Stimulated activated CD4-positive, alpha-beta T cell treated with anti-CD3 and anti-CD28 coated beads, Interleukin-1b, Interleukin-23, amount 100 ng/mL, for 4 hours (primary cell): ENCODE data around the gene TRIM63.
"Not testable (repeated sequence)": the region's sequence is repeated elsewhere in the genome, so short reads cannot be mapped to it uniquely, and the experiment has no call there.

Experiments
- DNase-seq, 2 donors: peaks; one replicate each; pipeline ENCODE4 v3.0.0-alpha.2; 2020; ENCODE audit warnings: low read depth in 2 of 2

The TRIM63 gene

GRCh38 chr1:26067432-26067911 lies at the start of gene TRIM63:
Gene TRIM63, minus strand, starts transcription at chr1:26067630. Its CDS starts 136 bp downstream, at chr1:26067494.
- no peak for DNase-seq

DNA sequence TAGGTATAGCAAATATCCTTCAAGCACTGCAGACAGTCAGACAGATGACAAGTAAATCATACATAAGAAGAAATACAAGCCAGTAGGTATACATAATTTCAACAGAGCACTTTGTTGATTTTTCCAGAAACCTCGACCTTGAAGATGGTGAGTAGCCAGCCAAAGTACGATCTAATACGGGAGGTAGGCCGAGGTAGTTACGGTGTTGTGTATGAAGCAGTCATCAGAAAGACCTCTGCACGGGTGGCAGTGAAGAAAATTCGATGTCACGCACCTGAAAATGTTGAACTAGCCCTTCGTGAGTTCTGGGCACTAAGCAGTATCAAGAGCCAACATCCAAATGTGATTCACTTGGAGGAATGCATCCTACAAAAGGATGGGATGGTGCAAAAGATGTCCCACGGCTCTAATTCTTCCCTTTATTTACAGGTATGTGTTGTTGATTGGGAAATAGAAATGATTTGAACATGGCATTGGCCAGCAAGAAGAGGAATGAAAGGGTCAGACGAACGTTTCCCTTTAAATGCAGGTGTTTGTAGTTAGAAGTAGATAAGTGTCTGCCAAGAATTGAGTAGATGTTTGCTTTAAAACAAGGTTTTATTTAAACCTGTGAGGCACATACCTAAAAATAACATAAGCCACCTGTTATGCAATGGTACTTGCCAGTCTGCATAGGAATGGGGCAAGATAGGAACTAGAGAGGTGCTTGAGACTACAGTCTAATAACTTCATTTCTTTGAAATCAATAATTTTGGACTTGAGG lies 46.9 kb upstream of the TRIM63 start:
- DNase-seq: no peak

DNA sequence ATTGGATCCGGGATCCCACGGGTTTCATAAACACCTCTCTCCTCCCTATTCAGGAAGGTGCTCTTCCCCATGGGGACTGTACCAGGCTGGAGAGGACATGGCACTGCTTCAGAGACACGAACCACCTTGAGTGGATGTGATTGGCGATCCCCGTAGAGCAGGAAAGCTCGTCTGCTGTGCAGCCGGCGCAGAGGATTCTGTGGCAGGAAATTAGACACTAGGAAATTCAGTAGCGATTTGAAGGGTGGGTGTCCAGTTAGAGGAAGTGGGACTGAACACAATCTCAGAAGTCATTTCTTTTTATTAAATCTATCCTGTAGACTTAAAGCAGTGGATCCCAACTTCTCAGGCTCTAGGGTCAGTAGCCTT lies 45.0 kb upstream of the TRIM63 start:
- no peak for DNase-seq

DNA sequence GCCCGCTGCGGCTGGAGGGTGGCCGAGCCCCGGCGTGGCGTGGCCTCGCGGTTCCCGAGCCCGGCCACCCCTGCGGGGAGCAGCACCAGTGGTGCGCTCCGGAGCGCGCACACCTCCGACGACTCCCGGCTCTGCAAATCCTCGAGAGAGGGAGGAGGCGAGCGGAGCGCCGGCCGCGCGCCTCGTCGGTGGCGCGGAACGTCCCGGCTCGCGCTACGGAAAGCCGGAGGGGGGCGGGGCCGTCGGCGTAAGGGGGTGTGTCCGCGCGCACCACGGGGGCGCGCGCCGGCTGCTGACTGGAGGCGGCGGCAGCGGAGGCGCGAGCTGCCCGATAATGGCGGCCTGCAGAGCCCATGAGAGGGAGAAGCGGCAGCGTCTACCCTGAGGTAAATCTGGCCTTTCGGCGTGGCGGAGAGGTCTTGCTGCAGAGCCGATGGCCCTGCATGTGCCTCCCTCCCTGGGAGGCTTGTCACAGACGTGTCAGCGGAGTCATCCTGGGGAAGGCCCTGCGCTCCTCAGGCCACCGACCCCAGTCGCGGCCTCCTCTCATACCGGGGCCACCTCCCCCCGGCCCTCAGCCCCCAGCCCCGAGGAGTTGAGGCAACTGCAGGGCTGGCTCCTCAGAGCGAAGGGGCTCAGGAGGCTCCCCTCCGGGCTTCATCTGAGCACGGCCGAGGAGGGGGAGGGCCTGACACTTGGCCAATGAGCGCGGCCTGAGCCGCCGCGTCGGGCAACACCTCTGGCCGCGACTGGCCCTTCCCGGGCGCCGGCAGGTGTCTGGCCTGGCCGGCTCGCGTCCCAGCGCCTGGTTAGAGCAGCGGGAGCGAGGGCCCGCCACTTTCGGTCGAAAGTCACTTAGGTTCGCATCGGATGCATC lies 44.3 kb upstream of the TRIM63 start, which contains the start of gene PDIK1L:
TSS of gene PDIK1L (plus strand) at position 295 of the 877 bp plus-strand sequence. CDS start 2,485 bp downstream, outside the sequence.
- peak; percentile 94 to 96 for DNase-seq

- peak; percentile 43 to 67 for DNase-seq
Observed at GRCh38 chr1:26110731-26111529, 43.5 kb upstream of the TRIM63 start.

DNA sequence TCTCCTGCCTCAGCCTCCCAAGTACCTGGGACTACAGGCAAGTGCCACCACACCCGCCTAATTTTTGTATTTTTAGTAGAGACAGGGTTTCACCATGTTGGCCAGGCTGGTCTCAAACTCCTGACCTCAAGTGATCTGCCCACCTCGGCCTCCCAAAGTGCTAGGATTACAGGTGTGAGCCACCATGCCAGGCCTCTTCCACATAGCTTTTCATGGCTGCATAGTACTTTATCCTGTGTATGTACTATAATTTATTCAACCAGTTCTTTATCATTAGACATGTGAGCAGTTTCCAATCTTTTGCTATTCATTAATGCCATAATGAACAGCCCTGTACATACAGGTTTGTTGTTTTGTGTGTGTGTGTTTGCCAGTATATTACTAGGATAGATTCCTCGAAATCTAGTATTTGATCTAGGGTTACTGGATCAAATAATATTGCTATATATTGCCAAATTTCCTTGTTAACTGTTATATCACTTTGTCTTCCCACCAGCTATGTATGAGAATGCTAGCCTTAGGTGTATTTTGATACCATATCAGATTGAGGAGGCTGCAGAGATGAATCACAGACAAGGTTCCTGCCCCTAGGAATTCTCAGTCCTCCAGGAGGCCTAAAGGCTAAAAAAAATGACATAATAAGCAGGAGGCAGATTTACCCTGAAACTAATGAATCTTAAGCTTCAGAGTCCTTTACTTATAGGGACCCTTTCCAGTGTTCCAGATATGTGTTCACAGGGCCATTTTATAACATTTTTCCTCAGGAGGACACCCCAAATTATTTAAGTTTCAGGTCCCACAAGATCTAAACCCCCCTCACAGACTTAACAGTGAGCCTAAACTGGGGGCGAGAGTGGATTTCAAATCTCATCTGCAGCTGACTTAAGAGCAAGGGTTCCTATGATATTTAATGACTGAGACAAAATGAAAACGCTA lies 42.1 kb upstream of the TRIM63 start:
- DNase-seq: no peak

DNA sequence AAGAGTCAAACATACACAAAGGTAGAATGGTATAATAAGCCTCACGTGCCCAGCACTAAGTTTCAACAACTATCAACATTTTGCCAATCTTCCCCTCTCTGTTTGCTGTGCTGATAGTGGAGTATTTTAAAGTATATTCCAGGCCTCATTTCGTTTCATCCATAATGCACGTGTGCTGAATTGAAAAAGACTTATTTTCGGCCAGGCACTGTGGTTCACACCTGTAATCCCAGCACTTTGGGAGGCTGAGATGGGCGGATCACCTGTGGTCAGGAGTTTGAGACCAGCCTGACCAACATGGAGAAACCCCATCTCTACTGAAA lies 37.8 kb upstream of the TRIM63 start:
- DNase-seq: not testable (repeated sequence)

GRCh38 chr1:26102526-26102925 lies 35.1 kb upstream of the TRIM63 start:
- no peak for DNase-seq

DNA sequence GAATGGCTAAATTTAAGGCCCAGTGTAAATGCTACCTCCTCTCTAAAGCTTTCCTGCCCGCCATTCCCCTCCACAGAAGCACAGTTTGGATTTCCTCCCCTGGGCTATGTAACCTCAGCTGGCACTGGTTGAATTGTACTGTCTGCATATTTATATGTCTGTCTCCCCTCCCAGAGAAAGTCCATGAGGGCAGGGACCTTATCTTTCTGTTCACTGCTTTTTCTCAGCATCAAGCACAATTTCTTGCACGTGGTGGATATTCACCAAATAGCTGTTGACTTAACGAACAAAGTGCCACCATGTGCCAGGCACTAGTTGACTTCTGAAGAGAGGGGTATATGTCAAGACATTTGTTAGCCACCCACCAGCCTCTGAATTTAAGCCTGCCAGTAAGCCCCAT lies 34.7 kb upstream of the TRIM63 start:
- no peak for DNase-seq

DNA sequence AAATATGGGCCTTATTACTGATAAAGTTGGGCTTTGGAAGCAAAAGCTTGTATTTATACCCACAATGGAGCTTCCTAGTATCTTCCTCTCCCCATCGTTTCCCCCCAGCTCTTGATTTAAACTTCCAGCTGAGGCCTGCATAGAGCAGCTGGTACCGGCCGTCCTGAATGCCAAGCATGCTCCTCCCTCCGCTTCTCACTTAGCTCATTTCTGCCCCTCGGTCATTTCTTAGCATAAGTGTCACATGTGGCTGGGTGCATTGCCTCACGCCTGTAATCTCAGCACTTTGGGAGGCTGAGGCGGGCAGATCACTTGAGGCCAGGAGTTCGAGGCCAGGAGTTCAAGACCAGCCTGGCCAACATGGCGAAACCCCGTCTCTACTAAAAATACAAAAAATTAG lies 32.8 kb upstream of the TRIM63 start:
- not testable (repeated sequence) for DNase-seq

GRCh38 chr1:26099780-26100179 lies 32.4 kb upstream of the TRIM63 start:
- DNase-seq: no peak

GRCh38 chr1:26098602-26099001 lies 31.2 kb upstream of the TRIM63 start:
- DNase-seq: no peak

- DNase-seq: no peak
Observed at GRCh38 chr1:26097696-26098095, 30.3 kb upstream of the TRIM63 start.

DNA sequence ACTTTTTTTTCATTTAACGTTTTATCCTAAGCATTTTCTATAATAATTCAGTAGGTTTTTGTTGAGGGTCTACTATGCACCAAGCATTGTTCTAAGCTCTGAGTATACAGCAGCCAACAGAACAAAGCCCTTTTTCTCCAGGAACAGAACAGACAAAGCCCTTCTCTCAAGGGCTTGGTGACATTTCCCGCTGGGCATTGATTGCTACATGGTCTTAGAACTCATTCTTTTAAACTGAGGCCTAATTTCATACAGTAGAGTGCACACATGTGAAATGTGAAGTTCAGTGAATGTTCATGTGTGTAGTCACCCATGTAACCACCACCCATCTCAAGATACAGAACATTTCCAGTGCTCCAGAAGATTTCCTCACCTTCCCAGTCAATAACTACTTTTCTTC lies 29.0 kb upstream of the TRIM63 start:
- DNase-seq: no peak

DNA sequence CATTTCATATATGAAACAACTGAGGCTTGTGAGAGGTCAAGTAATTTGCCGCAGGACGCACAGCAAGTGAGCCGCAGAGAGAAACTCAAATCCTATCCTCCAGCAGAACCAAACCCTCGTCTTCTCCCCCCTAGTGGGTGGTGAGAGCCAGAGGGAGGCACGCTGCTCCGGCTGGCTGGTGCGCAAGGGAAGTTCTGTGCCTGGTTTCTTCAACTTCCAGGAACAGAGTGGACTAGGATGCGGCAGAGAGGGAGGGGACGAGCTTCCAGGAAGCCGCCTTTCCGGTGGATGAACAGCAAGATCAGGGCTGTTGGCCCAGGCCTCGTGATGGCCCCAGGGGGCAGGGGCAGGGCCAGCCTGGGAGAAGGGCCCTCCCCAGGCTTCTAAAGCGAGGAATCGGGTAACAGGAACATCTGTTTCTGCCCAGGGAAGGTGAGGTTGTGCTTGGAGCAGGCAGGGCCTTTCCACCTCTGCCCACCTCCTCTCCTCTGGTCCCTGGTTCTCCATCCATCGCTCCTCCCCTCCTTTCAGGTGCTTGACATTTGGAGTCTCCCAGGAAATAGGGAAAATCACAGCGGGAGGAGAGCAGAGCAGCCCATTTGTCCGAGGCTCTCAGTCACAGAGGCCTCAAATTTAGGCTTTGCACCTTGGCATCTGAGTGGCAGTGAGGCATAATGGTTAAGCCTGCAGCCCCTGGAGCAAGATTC lies 27.4 kb upstream of the TRIM63 start:
- DNase-seq: no peak

GRCh38 chr1:26094076-26094669 lies 26.7 kb upstream of the TRIM63 start:
- DNase-seq: no peak

DNA sequence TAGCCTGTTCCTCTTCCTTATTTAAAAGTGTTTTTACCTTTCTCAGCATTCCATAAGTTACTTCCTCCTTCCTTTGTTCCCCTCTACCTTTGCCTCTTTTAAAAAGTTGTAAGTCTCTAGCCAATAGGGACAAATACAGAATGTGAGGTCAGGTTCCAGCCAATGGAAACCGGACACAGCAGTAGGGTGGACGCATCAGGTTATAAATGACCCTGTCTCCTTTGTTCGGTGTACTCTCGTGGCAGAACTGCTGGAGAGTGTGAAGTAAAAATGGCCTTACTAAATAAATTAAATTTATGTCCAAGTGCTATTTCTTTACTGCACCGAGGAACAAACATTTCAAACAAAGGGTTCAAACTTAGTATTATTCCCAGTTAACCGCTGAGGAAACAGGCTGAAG lies 26.1 kb upstream of the TRIM63 start:
- not testable (repeated sequence) for DNase-seq

- no peak for DNase-seq
Observed at GRCh38 chr1:26092422-26092821, 25.0 kb upstream of the TRIM63 start.

DNA sequence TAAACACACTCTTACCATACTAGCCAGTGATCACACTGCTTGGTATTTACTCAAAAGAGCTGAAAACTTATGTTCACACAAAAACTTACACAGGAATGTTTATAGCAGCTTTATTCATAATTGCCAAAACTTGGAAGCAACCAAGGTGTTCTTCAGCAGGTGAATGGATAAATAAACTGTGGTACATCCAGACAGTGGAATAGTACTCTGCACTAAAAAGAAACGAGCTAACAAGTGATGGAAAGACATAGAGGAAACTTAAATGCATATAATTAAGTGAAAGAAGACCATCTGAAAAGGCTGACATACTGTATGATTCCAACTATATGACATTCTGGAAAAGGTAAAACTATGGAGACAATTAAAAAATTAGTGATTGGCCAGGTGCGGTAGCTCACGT lies 23.5 kb upstream of the TRIM63 start:
- no peak for DNase-seq

- no peak for DNase-seq
Observed at GRCh38 chr1:26089125-26089524, 21.7 kb upstream of the TRIM63 start.
